H1 (cell line): Measurements from ENCODE around the gene GXYLT1. TPM values are rescaled to one million over a fixed set of nuclear protein-coding genes. Genes with fewer than 3 reads are reported as not detected.
A peak's percentile ranks its signal among the peaks of the same experiment; 100 is the strongest.

ENCODE experiments used
- CHD1 ChIP-seq: IDR thresholded peaks from 2 replicates; pipeline ENCODE4 v1.6.1; 2012; ENCODE audit warnings: low read depth, low read length, improper control_type of control experiment
- CTCF ChIP-seq, 3 experiments: IDR thresholded peaks; 1 replicate in 2 of 3; 2 replicates in 1 of 3; pipeline versions ENCODE4 v1.5.1 to v1.6.1; 2011; ENCODE audit warnings: low read length in 3 of 3, mild to moderate bottlenecking in 3 of 3, inconsistent platforms in 2 of 3, low read depth in 1 of 3, moderate library complexity in 1 of 3; ENCODE audit not compliant: insufficient read depth in 1 of 3; ENCODE audit errors: control extremely low read depth in 1 of 3
- NANOG ChIP-seq: IDR thresholded peaks from 2 replicates; pipeline ENCODE4 v1.6.1; 2011; ENCODE audit warnings: low read length, low read depth, mild to moderate bottlenecking, inconsistent platforms; ENCODE audit not compliant: insufficient read depth, poor library complexity, severe bottlenecking
- POLR2AphosphoS5 ChIP-seq: IDR thresholded peaks from 2 replicates; pipeline ENCODE4 v1.6.1; 2011; ENCODE audit warnings: low read depth, low read length
- SIRT6 ChIP-seq: IDR thresholded peaks from one replicate; pipeline ENCODE4 v1.7.1; 2012; ENCODE audit warnings: low read length, inconsistent platforms
- TAF7 ChIP-seq: optimal IDR thresholded peaks from 2 replicates; pipeline ENCODE3; 2011; ENCODE audit warnings: low read depth, mild to moderate bottlenecking, inconsistent platforms, low read length, moderate library complexity, borderline replicate concordance
- polyA plus RNA-seq, 7 experiments: library from polyadenylated mRNA; depleted of rRNA in 3 of 7; stranded (reverse) in 5 of 7; unstranded in 2 of 7; fragments of >200 nt in 5 of 7; fragments of 200-250 nt in 2 of 7; gene quantifications; 1 replicate in 5 of 7; 2 replicates in 1 of 7; 4 replicates in 1 of 7; pipeline versions ENCODE4 v1.2.1 to v1.2.3, GENCODE V29; 2011 to 2013; ENCODE audit warnings: missing spikeins in 2 of 7, mixed read lengths in 2 of 7
- total RNA-seq: library from RNA; stranded (reverse); fragmentation: NEBNext Ultra II Directional; extraction: Animal tissue kit (Norgen Biotek cat#: 25700); gene quantifications from 2 replicates; pipeline ENCODE4 v1.2.1, GENCODE V29; 2021

The GXYLT1 gene
- total and polyA plus RNA-seq, 2 of the 8 experiments (the other 6 are each of a cell fraction or from before 2014, with no cell fraction given) = 3.1 to 10.7 TPM

DNA sequence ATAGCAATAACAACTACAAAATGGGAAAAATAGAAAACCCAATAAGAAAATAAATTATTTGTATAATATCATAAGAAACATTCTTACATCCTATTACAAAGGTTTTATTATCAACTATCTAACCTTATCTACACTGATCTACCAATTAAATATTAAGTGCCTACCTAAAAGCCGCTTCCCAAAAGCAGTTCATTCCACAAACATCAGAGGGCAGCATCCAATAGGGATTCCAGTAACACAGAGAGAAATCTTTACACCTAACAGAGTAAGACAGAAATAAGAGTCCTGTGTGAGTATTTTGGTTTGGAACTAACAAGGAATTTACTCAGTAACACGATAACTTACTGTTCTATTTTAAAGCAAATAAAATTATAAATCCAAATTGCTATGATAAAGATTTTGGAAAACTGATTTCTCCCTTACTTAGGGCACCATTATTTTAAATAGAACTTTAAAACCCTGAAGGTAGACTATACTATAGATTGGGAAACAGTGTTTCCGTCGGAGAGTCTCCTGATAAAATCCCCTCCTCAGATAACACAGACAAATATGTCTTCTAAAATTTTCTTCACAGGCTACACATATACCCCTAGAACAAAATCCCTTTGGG lies 15.0 kb downstream of the GXYLT1 start (continued):
- TF ChIP-seq CTCF (IDR thresholded peaks at IDR 0.05; ENCODE audit: control extremely low read depth in 1 of 3, insufficient read depth in 1 of 3, low read depth in 1 of 3, low read length in 3 of 3) = peak in 2 of 3 experiments; percentile 65 to 67; a peak in 3 of 4 replicates
- no peak for TF ChIP-seq CHD1
- TF ChIP-seq TAF7 = no peak
- TF ChIP-seq POLR2AphosphoS5 = no peak
- no peak for TF ChIP-seq SIRT6
- no peak for TF ChIP-seq NANOG
